ENCODE data around the gene PTPA.

DNA sequence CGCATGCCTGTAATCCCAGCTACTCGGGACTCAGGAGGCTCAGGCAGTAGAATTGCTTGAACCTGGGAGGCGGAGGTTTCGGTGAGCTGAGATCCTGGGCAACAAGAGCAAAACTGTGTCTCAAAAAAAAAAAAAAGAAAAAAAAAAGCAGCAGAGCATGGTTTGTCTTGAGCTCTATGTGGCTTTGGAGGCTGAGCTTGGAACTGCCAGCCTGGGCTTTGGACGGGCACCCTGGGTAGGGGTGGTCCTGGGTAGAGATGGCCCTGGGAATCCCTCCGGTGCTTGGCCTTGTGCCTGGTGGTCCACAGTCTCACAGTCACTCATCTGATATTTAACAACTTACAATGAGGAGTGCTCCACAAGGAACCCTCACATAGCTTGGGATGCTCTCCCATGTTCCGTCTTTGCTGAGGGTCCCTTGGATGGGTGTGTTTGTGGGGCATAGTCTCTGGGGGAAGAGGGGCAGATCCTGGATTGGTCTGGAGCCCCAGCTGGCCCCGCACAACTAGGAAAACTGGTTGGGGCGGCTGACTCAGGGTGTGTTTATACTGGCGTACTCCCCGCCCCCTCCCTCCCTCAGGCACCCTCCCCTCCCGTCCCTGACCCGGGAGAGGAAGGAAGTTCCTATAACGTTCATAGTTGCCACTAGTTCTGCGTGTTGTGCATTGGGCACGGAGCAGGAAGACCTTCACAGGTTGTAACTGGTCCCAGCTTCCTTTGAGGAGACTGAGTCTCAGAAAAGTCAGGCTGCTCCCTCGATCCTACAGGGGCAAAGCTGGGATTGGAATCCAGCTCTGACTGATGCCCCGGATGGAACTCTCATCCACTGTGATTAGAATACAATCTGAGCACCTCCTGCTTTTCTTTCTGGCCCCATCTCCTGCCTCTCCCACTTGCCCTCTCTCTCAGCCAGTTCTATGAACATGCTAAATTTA is 55.7 kb downstream of the PTPA start:
- TF ChIP-seq CTCF (tag by site-specific recombination; IDR thresholded peaks at IDR 0.05) (no peak), ZNF274 (IDR thresholded peaks at IDR 0.05; ENCODE audit: low read length) (no peak), ZNF274 (tag by site-specific recombination; IDR thresholded peaks at IDR 0.05; ENCODE audit: borderline replicate concordance) (no peak), ZNF184 (tag by site-specific recombination; IDR thresholded peaks at IDR 0.05) (no peak)

Measured in HEK293 (cell line).